ENCODE data around the gene STIL.

DNA sequence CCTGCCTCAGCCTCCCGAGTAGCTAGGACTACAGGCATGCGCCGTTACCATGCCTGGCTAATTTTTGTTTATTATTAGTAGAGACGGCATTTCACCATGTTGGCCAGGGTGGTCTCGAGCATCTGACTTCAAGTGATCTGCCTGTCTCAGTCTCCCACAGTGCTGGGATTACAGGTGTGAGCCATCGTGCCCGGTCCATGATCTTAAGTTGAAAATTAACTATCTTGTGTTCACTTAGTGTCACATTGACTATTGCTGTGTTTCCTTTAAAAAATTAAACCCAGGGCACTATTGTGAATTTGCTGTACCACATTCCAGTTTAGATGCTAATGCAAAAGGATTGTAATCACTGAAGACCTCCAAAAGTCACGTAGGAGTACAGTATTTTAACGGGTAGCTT lies 33.8 kb upstream of the STIL start:
- TF ChIP-seq YY1 (IDR thresholded peaks at IDR 0.05; ENCODE audit: insufficient read depth, insufficient read length) (no peak), SUZ12 (IDR thresholded peaks at IDR 0.05; ENCODE audit: extremely low read depth, insufficient read depth, insufficient read length) (no peak), ZNF274 (IDR thresholded peaks at IDR 0.05; ENCODE audit: low read depth, low read length) (no peak)
